ENCODE results near the gene MLN. TPM values are rescaled to one million over a fixed set of nuclear protein-coding genes. Genes with fewer than 3 reads are reported as not detected.

Gene MLN
- polyA plus RNA-seq, 1 donor from 2014 or later, result not detected

GRCh38 chr6:33841070-33841469, 37.3 kb upstream of the MLN start:
- TF ChIP-seq MXI1 (conservative IDR thresholded peaks at IDR 0.05; ENCODE audit: poor library complexity, severe bottlenecking), result no peak
- TF ChIP-seq EP300 (conservative IDR thresholded peaks at IDR 0.05; ENCODE audit: poor library complexity, severe bottlenecking), result no peak
- Histone ChIP-seq H4K20me1 (ENCODE audit: insufficient read depth) (no peaks in the 10 kb centered on the region), H3K9me3 (ENCODE audit: low read length) (no peaks in the 10 kb centered on the region), H3K4me2 (ENCODE audit: low read length) (no peak overlapping the region), H3K9me2 (ENCODE audit: insufficient read depth, low read length) (no peaks in the 10 kb centered on the region), H3K4me3 (ENCODE audit: low read length) (no peak overlapping the region), H3F3A (ENCODE audit: insufficient read depth, low read length, poor library complexity, severe bottlenecking) (no peaks in the 10 kb centered on the region), H3K79me2 (replicated peaks; ENCODE audit: insufficient read depth, low read length) (no peaks in the 10 kb centered on the region), H3K27ac (ENCODE audit: low read length) (no peak overlapping the region), H3K27me3 (ENCODE audit: insufficient read depth, low read depth, low read length) (no peaks in the 10 kb centered on the region), H2AFZ (ENCODE audit: low read depth, low read length) (no peak overlapping the region), H3K36me3 (ENCODE audit: insufficient read depth, low read length) (no peaks in the 10 kb centered on the region), H3K9ac (ENCODE audit: low read length) (no peak overlapping the region)

GRCh38 chr6:33840048-33840926, 36.5 kb upstream of the MLN start:
- H3K4me3 ChIP-seq (ENCODE audit: low read length), result no peak overlapping the region
- TF ChIP-seq POLR2AphosphoS5 (IDR thresholded peaks at IDR 0.05) (no peak), RAD21 (conservative IDR thresholded peaks at IDR 0.05) (no peak), EZH2 (IDR thresholded peaks at IDR 0.05; ENCODE audit: borderline replicate concordance, insufficient read depth, low read length, poor library complexity, severe bottlenecking) (no peak), TAF1 (IDR thresholded peaks at IDR 0.05; ENCODE audit: low read depth) (no peak), MXI1 (conservative IDR thresholded peaks at IDR 0.05; ENCODE audit: poor library complexity, severe bottlenecking) (no peak), SMC3 (conservative IDR thresholded peaks at IDR 0.05; ENCODE audit: poor library complexity) (no peak), EP300 (conservative IDR thresholded peaks at IDR 0.05; ENCODE audit: poor library complexity, severe bottlenecking) (no peak), REST (IDR thresholded peaks at IDR 0.05; ENCODE audit: borderline replicate concordance) (no peak)
- TF ChIP-seq, protein P1, sequence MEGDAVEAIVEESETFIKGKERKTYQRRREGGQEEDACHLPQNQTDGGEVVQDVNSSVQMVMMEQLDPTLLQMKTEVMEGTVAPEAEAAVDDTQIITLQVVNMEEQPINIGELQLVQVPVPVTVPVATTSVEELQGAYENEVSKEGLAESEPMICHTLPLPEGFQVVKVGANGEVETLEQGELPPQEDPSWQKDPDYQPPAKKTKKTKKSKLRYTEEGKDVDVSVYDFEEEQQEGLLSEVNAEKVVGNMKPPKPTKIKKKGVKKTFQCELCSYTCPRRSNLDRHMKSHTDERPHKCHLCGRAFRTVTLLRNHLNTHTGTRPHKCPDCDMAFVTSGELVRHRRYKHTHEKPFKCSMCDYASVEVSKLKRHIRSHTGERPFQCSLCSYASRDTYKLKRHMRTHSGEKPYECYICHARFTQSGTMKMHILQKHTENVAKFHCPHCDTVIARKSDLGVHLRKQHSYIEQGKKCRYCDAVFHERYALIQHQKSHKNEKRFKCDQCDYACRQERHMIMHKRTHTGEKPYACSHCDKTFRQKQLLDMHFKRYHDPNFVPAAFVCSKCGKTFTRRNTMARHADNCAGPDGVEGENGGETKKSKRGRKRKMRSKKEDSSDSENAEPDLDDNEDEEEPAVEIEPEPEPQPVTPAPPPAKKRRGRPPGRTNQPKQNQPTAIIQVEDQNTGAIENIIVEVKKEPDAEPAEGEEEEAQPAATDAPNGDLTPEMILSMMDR (IDR thresholded peaks at IDR 0.05; ENCODE audit: poor library complexity, severe bottlenecking), result no peak
- no peaks in the 10 kb centered on the region for H3K27me3 ChIP-seq (ENCODE audit: insufficient read depth, low read depth, low read length)
- H4K20me1 ChIP-seq (ENCODE audit: insufficient read depth), result no peaks in the 10 kb centered on the region
- H3F3A ChIP-seq (ENCODE audit: insufficient read depth, low read length, poor library complexity, severe bottlenecking), result no peaks in the 10 kb centered on the region
- no peak overlapping the region for H3K4me2 ChIP-seq (ENCODE audit: low read length)
- H3K9me2 ChIP-seq (ENCODE audit: insufficient read depth, low read length), result no peaks in the 10 kb centered on the region
- H3K9me3 ChIP-seq (ENCODE audit: low read length), result no peaks in the 10 kb centered on the region
- no peaks in the 10 kb centered on the region for H3K79me2 ChIP-seq (replicated peaks; ENCODE audit: insufficient read depth, low read length)
- no peak overlapping the region for H2AFZ ChIP-seq (ENCODE audit: low read depth, low read length)
- no peak overlapping the region for H3K27ac ChIP-seq (ENCODE audit: low read length)
- H3K9ac ChIP-seq (ENCODE audit: low read length), result no peak overlapping the region
- no peaks in the 10 kb centered on the region for H3K36me3 ChIP-seq (ENCODE audit: insufficient read depth, low read length)

All from neural cell (in vitro differentiated cells).